GM21737 (cell line): Measurements from ENCODE around the gene DPYSL5.

Experiments
- ATAC-seq: cut with Tn5 transposase; IDR thresholded peaks from one replicate; pipeline ENCODE4 v1.9.1; 2021; ENCODE audit warnings: mild to moderate bottlenecking, moderate library complexity; ENCODE audit not compliant: unreplicated experiment

Gene DPYSL5

DNA sequence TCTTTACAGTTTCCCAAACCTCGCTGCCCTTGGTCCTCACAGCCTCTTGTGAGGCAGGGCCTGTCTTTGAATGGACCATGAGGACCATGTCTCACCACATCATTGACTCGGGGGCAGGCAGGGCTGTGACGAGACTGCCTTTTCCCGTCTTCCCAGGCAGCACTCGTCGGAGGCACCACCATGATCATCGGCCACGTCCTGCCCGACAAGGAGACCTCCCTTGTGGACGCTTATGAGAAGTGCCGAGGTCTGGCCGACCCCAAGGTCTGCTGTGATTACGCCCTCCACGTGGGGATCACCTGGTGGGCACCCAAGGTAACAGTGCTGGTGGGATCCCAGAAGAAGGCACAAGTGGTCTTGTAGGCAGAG is 76.8 kb downstream of the DPYSL5 start:
- ATAC-seq = no peak

GRCh38 chr2:26925100-26925791 is 77.3 kb downstream of the DPYSL5 start:
- ATAC-seq = no peak

GRCh38 chr2:26927221-26927620 is 79.3 kb downstream of the DPYSL5 start:
- no peak for ATAC-seq

DNA sequence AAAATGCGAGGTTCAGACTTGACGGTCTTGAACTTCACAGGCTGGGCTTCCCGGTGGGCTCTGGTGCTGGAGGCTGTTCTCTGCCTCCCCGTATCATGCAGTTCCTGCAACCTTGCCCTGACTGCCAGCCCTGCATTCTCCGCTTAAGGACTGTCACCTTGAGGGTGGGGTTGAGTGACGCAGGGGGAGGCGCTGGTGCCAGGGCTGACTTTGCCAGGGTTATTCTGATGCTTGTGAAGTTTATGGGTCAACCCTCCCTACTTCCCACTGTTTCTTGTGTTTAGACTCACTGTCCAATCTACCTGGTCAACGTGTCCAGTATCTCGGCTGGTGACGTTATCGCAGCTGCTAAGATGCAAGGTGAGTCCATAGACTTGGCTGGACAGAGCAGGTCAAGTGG is 85.0 kb downstream of the DPYSL5 start:
- ATAC-seq = no peak

GRCh38 chr2:26933431-26934334 is 85.8 kb downstream of the DPYSL5 start:
- no peak for ATAC-seq

DNA sequence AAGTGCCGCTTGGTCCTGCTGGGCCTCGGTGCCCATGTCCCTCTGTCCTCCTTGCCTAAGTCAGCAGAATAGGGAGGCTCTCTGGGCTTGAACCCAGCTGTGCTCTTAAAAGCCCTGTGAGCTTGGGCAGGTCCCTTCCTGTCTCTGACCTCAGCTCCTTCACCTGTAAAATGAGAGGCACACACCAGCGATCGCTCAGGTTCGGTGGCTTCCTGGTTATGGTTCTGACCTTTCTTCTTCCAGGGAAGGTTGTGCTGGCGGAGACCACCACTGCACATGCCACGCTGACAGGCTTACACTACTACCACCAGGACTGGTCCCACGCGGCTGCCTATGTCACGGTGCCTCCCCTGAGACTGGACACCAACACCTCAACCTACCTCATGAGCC is 86.4 kb downstream of the DPYSL5 start:
- no peak for ATAC-seq

- no peak for ATAC-seq
Measured at GRCh38 chr2:26934985-26935384, 87.1 kb downstream of the DPYSL5 start.

DNA sequence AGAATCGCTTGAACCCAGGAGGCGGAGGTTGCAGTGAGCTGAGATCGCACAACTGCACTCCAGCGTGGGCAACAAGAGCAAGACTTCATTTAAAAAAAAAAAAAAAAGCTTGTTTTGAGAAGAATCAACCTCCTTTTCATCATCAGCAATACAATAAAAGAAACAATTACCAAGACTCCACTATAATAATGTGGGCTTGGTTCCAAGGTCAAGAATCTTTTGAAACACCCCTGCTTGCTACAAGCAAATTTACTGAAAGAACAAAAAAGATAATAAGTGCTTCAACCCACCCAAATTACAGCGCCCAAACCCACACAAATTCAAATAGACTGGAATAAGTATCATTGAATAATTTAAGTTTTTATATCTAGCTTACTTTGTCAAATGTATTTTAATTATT is 88.9 kb downstream of the DPYSL5 start:
- no peak for ATAC-seq

GRCh38 chr2:26938399-26939118 is 90.6 kb downstream of the DPYSL5 start:
- no peak for ATAC-seq

GRCh38 chr2:26940001-26940400 is 92.1 kb downstream of the DPYSL5 start:
- no peak for ATAC-seq

DNA sequence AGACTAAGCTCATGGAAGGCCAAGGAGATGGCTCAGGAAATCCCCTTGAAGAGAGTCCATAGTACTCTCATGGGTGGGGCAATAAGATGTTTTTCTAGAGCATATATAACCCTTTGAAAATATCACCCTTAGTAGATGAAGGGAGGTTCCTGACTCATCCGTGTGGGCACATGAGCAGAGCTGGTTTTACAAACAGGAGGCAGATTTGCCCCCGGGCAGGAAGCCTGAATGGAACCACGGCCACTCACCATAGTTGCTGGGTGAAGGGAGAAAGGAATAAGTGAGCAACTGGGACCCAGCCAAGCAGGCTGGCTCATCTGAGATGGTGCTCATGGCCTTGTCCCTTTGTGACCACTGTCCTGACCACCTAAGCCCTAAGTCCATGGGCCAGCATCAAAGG is 93.6 kb downstream of the DPYSL5 start:
- no peak for ATAC-seq

DNA sequence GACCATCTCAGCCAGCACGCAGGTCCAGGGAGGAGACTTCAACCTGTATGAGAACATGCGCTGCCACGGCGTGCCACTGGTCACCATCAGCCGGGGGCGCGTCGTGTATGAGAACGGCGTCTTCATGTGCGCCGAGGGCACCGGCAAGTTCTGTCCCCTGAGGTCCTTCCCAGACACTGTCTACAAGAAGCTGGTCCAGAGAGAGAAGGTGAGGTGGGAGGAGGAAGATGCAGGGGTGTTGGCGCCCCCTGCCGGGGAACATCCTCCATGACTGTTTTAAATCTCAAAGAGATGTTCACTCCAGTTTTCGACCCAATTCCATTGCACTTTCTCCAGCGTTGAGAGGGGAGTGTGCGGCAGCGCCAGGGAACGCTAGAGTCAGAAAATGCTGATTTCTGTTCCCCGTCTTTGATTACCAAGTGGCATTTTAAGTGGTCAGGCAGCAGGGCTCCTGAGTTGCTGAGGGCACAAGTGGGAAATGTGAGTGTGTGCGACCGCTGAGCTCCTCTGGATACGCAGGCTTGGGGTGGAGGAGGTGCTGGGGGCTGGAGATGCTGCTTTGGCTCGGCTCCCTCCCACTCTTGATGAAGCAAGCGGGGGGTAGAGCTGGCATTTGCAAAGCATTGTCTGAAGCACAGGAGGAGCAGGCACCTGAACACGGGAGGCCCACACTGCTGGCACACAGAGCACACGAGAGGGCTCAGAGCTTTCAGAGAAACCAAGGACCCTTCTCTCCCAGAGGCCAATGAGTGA is 94.8 kb downstream of the DPYSL5 start:
- ATAC-seq = no peak

GRCh38 chr2:26945991-26946750 is 98.2 kb downstream of the DPYSL5 start:
- no peak for ATAC-seq

- no peak for ATAC-seq
Measured at GRCh38 chr2:26946841-26947784, 99.2 kb downstream of the DPYSL5 start.

DNA sequence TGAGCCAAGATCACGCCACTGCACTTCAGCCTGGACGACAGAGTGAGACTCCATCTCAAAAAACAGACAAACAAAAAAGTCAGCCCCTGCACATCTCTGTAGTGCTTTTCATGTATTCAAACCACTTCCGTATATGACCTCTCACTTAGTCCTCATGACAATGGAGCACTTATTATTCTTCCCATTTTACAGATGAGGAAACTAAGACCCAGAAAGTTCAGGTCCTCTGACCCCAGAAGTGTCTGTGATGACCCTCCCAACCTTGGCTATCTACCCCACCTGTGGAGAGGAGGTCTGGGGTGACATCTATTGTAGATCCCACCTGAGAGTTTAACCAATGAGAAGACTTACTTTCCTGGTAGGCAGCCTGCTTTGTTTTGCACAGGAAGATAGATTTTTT is 100.9 kb downstream of the DPYSL5 start:
- ATAC-seq = no peak

DNA sequence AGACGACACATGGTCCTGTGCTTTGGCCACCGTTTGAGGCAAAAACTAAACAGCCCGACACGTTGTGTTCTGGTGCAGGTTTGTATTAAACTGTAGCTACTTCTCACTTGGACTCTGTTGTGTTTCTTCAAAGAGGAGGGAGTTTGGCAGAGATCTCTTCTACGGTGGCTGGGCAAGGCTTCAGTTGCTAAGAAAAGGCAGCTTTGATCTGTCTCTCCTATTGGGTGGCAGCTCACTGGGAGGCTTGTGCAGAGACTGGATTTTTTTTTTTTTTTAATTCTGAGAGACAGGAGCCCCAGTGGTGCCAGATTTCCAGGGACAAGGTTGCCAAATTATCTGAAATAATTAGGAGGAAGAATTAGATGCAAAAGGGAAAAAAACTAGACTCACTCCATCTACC is 102.3 kb downstream of the DPYSL5 start:
- ATAC-seq = no peak

DNA sequence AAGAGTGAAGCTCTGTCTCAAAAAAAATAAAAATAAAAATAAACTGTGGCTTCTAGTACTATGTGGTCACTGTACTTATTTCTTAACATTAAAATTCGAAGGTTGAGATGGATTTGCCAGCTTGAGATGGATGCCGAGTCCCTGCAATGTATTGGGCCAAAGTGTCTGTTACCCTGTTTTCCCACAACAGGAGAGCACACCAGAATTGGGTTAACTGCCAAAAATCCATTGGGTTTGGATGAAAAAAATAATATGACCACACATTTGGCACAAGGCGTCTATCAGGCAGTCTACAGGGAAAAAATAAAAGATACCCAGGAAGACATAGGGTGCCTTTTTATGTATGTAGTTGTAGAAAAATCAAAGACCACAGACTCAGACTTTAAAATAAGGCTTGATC is 103.3 kb downstream of the DPYSL5 start:
- ATAC-seq = no peak

DNA sequence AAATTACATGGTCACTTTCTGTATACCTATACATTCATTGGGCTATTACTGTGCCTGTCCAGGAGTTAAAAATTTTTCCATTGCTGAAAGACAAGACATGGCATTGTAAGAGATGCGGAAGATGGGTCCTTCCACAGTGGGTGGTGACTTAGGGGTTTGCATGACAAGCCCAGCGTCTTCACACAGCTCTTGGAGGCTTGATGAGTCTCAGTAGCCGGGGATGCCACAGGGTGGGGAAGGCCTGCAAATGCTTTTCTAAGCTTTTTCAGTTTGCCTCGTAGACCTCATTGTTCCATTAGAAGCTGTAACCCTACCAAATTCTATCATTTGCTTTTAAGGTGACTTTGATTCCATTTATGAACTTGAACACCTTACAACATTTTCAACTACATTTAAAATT is 104.4 kb downstream of the DPYSL5 start:
- ATAC-seq = no peak

GRCh38 chr2:26954135-26954534 is 106.2 kb downstream of the DPYSL5 start:
- no peak for ATAC-seq
